Lower leg skin (tissue), 3 donors: ENCODE measurements around the gene SLFN14.

Source experiments
- POLR2A ChIP-seq, 2 donors: fragments of 450-650 bp; IDR thresholded peaks; one replicate each; pipeline ENCODE4 v1.6.1; 2016 to 2017; ENCODE audit warnings: antibody characterized with exemption in 2 of 2, mild to moderate bottlenecking in 1 of 2, moderate library complexity in 1 of 2
- TF ChIP-seq, protein P1 (sequence below), 3 donors: fragments of 450-650 bp; IDR thresholded peaks; one replicate each; pipeline ENCODE4 v1.5.1; 2016; ENCODE audit warnings: antibody characterized with exemption in 3 of 3, mild to moderate bottlenecking in 3 of 3, moderate library complexity in 2 of 3

DNA sequence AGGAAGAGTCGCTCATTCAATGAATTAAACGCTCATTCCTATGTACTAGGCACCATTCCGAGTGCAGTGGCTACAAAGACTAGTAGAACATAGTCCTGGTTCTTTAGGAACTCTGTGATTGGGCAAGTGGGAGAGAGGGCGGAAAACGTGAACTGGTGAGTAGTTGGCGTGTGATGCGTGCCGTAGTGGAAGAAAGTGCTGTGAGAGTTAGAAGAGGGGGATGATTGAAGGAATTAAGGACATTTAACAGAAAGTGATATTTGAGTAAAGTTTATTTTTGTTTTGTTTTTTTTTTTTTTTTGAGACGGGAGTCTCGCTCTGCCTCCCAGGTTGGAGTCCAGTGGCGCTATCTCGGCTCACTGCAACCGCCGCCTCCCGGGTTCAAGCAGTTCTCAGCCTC is 7.9 kb upstream of the SLFN14 start:
- TF ChIP-seq POLR2A (IDR thresholded peaks at IDR 0.05) = no peak
- TF ChIP-seq, protein P1, sequence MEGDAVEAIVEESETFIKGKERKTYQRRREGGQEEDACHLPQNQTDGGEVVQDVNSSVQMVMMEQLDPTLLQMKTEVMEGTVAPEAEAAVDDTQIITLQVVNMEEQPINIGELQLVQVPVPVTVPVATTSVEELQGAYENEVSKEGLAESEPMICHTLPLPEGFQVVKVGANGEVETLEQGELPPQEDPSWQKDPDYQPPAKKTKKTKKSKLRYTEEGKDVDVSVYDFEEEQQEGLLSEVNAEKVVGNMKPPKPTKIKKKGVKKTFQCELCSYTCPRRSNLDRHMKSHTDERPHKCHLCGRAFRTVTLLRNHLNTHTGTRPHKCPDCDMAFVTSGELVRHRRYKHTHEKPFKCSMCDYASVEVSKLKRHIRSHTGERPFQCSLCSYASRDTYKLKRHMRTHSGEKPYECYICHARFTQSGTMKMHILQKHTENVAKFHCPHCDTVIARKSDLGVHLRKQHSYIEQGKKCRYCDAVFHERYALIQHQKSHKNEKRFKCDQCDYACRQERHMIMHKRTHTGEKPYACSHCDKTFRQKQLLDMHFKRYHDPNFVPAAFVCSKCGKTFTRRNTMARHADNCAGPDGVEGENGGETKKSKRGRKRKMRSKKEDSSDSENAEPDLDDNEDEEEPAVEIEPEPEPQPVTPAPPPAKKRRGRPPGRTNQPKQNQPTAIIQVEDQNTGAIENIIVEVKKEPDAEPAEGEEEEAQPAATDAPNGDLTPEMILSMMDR (IDR thresholded peaks at IDR 0.05) = no peak
